K562 (cell line): ENCODE results near the gene TGFBR1. TPM values are rescaled to one million over a fixed set of nuclear protein-coding genes. Genes with fewer than 3 reads are reported as not detected.

Experiments used
- ATAC-seq: fragments of 200-7000 bp; cut with Tn5 transposase; 3 replicates; pipeline ENCODE4 v1.9.1; 2020; ENCODE audit warnings: moderate library complexity
- BruUV-seq: library from RNA; stranded (reverse); fragments of 400-500 nt; replicated peaks from 2 replicates; lab custom pipeline; 2021; lab: Mats Ljungman, UMichigan
- CTCF ChIA-PET: fragments of 300-600 bp; formaldehyde crosslinking; extraction: SDS; loops from one replicate; lab custom pipeline; 2021; ENCODE audit warnings: low intra/inter-chr PET ratio; lab: Yijun Ruan, JAX
- POLR2A ChIA-PET: fragments of 300-600, 350-650 bp; sonication (Branson Sonifier 250); formaldehyde crosslinking; extraction: SDS; loops from one replicate; lab custom pipeline; 2021; ENCODE audit warnings: antibody characterized with exemption, inconsistent platforms; lab: Yijun Ruan, JAX
- DNase-seq, 4 experiments: peaks; one replicate each; pipeline versions ENCODE4 v3.0.0 to v3.0.0-alpha.2; 2011 to 2018; ENCODE audit warnings: low spot score in 3 of 4, mixed read lengths in 3 of 4; ENCODE audit errors: extremely low read depth in 1 of 4
- FAIRE-seq: peaks from 2 replicates; lab custom pipeline; 2011; peaks lifted over from hg19 to GRCh38; lab: Jason Lieb, UNC
- H2AFZ ChIP-seq: 2 replicates; pipeline ENCODE4 v1.6.0; 2011; ENCODE audit warnings: low read depth, low read length, control low read depth, inconsistent platforms
- H3K27ac ChIP-seq: fragments of 200-600 bp; 3 replicates; pipeline ENCODE4 v1.8.0; 2011; ENCODE audit warnings: low read depth, mild to moderate bottlenecking, control low read depth, inconsistent platforms, low read length, moderate library complexity, mixed read lengths; ENCODE audit errors: extremely low read depth
- H3K27me3 ChIP-seq, 2 experiments: fragments of 300-600 bp in 1 of 2; 2 replicates in 1 of 2; 3 replicates in 1 of 2; pipeline versions ENCODE4 v1.6.0 to v1.8.0; 2011; ENCODE audit warnings: inconsistent platforms in 2 of 2, low read length in 2 of 2, mild to moderate bottlenecking in 1 of 2, mixed read lengths in 1 of 2, moderate library complexity in 1 of 2; ENCODE audit not compliant: control insufficient read depth in 2 of 2, insufficient read depth in 2 of 2
- H3K36me3 ChIP-seq: fragments of 300-600 bp; 3 replicates; pipeline ENCODE4 v1.8.0; 2011; ENCODE audit warnings: mild to moderate bottlenecking, low read length, inconsistent platforms; ENCODE audit not compliant: control insufficient read depth, insufficient read depth
- H3K4me1 ChIP-seq, 2 experiments: fragments of 200-600 bp in 1 of 2; replicated peaks in 1 of 2; 2 replicates in 1 of 2; 3 replicates in 1 of 2; pipeline versions ENCODE4 v1.5.1 to v1.8.0; 2011; ENCODE audit warnings: inconsistent platforms in 2 of 2, low read length in 2 of 2, mild to moderate bottlenecking in 1 of 2, mixed read lengths in 1 of 2, moderate library complexity in 1 of 2; ENCODE audit not compliant: control insufficient read depth in 2 of 2, insufficient read depth in 2 of 2
- H3K4me2 ChIP-seq: 2 replicates; pipeline ENCODE4 v1.6.1; 2011; ENCODE audit warnings: low read length, control low read depth, inconsistent platforms, mixed read lengths; ENCODE audit not compliant: insufficient read depth
- H3K4me3 ChIP-seq: fragments of 200-600 bp; sonication (generic), shearing (Covaris generic); 2 replicates; pipeline ENCODE4 v1.5.1; 2016; ENCODE audit warnings: control low read depth, inconsistent platforms
- H3K79me2 ChIP-seq: fragments of 200-600 bp; 3 replicates; pipeline ENCODE4 v1.8.0; 2011; ENCODE audit warnings: low read length, inconsistent platforms; ENCODE audit not compliant: control insufficient read depth, insufficient read depth
- H3K9ac ChIP-seq, 2 experiments: 2 replicates each; pipeline versions ENCODE4 v1.6.0 to v1.6.1; 2011; ENCODE audit warnings: low read depth in 2 of 2, low read length in 2 of 2, control low read depth in 1 of 2, inconsistent platforms in 1 of 2, mild to moderate bottlenecking in 1 of 2, mixed read lengths in 1 of 2; ENCODE audit not compliant: insufficient read depth in 1 of 2
- H3K9me1 ChIP-seq: one replicate; pipeline ENCODE4 v1.6.0; 2011; ENCODE audit warnings: inconsistent platforms, mild to moderate bottlenecking, low read length, moderate library complexity; ENCODE audit not compliant: control insufficient read depth, insufficient read depth
- H3K9me3 ChIP-seq: replicated peaks from 2 replicates; pipeline ENCODE4 v1.5.1; 2011; ENCODE audit warnings: low read depth, low read length, inconsistent platforms; ENCODE audit not compliant: control insufficient read depth, insufficient read depth
- H4K20me1 ChIP-seq: replicated peaks from 2 replicates; pipeline ENCODE4 v1.6.1; 2011; ENCODE audit warnings: low read length, inconsistent platforms, mixed read lengths; ENCODE audit not compliant: control insufficient read depth, insufficient read depth
- BRF1 ChIP-seq: IDR thresholded peaks from 3 replicates; pipeline ENCODE4 v1.6.1; 2011; ENCODE audit warnings: borderline replicate concordance, mild to moderate bottlenecking; ENCODE audit not compliant: insufficient read length; ENCODE audit errors: extremely low read depth
- C11orf30 ChIP-seq: fragments of 450-650 bp; IDR thresholded peaks from 2 replicates; pipeline ENCODE4 v1.6.1; 2016; ENCODE audit warnings: low read depth, mild to moderate bottlenecking
- CEBPZ ChIP-seq: fragments of 150-350 bp; IDR thresholded peaks from 2 replicates; pipeline ENCODE4 v1.6.1; 2014; ENCODE audit warnings: low read depth, mild to moderate bottlenecking, low read length, borderline replicate concordance
- EWSR1 ChIP-seq: fragments of 450-650 bp; IDR thresholded peaks from 2 replicates; pipeline ENCODE4 v1.6.1; 2018; ENCODE audit warnings: borderline replicate concordance, mild to moderate bottlenecking, low read depth, moderate library complexity; ENCODE audit not compliant: partially characterized antibody
- HDAC2 ChIP-seq: fragments of 450-650 bp; IDR thresholded peaks from 2 replicates; pipeline ENCODE4 v1.6.1; 2016; ENCODE audit warnings: mild to moderate bottlenecking
- JUND ChIP-seq, 2 experiments: IDR thresholded peaks; 2 replicates in 1 of 2; 3 replicates in 1 of 2; pipeline ENCODE4 v1.6.1; 2011; ENCODE audit warnings: borderline replicate concordance in 2 of 2, low read depth in 2 of 2, low read length in 2 of 2, improper control_type of control experiment in 1 of 2, missing biosample characterization in 1 of 2, missing genetic modification characterization in 1 of 2, missing genetic modification reagents in 1 of 2
- MAFG ChIP-seq: fragments of 450-650 bp; conservative IDR thresholded peaks from 2 replicates; pipeline ENCODE4 v1.6.1; 2016; ENCODE audit warnings: missing genetic modification characterization, missing compliant biosample characterization
- WGBS: fragments of 100-300 bp; shearing (Covaris generic); methylation state at CpG from one replicate; pipeline ENCODE4 v1.1.6; 2016; ENCODE audit warnings: low coverage, mixed read lengths; ENCODE audit not compliant: insufficient coverage; ENCODE audit errors: missing lambda C conversion rate; 5-methylcytosine and 5-hydroxymethylcytosine counted together
- in situ Hi-C: fragments of 300-500 bp; cut with MboI; formaldehyde crosslinking; loops from 4 replicates; pipeline ENCODE4 v1.15.0; 2018; ENCODE audit warnings: inconsistent platforms, mixed read lengths
- intact Hi-C: fragments of 100-400 bp; cut with micrococcal nuclease; formaldehyde crosslinking; loops from 2 replicates; pipeline ENCODE4 v1.14.2; 2022
- polyA plus RNA-seq, 8 experiments: library from polyadenylated mRNA; depleted of rRNA in 4 of 8; stranded (reverse) in 5 of 8; unstranded in 3 of 8; fragments of >200 nt; fragmentation: Nextera tagmentation in 2 of 8; fragmentation: Illumina TruSeq in 1 of 8; extraction: Ambion mirVana in 2 of 8; extraction: Trizol in 1 of 8; gene quantifications; 2 replicates each; pipeline versions ENCODE4 v1.2.1 to v1.2.3, GENCODE V29; 2011 to 2014; ENCODE audit warnings: inconsistent platforms in 1 of 8, missing spikeins in 1 of 8
- total RNA-seq, 7 experiments: library from RNA; depleted of rRNA in 6 of 7; stranded (reverse); fragments of >200 nt in 6 of 7; fragmentation: Illumina TruSeq in 2 of 7; extraction: Trizol in 2 of 7; gene quantifications; 2 replicates each; pipeline versions ENCODE4 v1.2.1 to v1.2.3, GENCODE V29; 2011 to 2021; ENCODE audit warnings: low replicate concordance in 1 of 7
- TF ChIP-seq, protein P1 (sequence below): fragments of 250-450 bp; sonication (Bioruptor Pico); IDR thresholded peaks from 2 replicates; pipeline ENCODE4 v1.5.0; 2021; ENCODE audit warnings: mild to moderate bottlenecking, moderate library complexity
- TF ChIP-seq, protein P2 (sequence below), 2 experiments: fragments of 150-350 bp in 1 of 2; IDR thresholded peaks; 2 replicates each; pipeline ENCODE4 v1.6.1; 2012 to 2016; ENCODE audit warnings: low read depth in 2 of 2, low read length in 2 of 2, mild to moderate bottlenecking in 1 of 2, moderate library complexity in 1 of 2

The TGFBR1 gene
- total and polyA plus RNA-seq, 9 of the 15 experiments (the other 6 are each of a cell fraction or from before 2014, with no cell fraction given): 15.5 to 62.4 (median 42.7) TPM

DNA sequence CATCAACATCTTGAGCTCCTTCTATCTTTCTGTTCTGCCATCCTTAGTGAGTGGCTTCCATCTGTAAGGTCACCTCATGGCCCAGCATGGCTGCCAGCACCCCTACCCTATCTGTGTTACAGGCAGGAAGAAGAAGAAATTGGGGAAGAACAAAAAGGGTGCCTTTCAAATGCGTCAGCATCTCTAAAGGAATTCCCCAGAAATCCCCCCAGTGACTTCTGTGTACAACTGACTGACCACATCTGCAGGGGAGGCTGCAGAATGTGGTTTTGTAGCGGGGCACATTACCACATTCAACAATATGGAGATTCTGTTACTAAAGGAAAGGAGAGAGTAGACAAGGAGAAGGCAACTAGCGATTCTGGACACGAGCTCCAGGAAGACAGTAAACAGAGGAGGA lies 76.7 kb downstream of the TGFBR1 start (continued):
- TF ChIP-seq, protein P1, sequence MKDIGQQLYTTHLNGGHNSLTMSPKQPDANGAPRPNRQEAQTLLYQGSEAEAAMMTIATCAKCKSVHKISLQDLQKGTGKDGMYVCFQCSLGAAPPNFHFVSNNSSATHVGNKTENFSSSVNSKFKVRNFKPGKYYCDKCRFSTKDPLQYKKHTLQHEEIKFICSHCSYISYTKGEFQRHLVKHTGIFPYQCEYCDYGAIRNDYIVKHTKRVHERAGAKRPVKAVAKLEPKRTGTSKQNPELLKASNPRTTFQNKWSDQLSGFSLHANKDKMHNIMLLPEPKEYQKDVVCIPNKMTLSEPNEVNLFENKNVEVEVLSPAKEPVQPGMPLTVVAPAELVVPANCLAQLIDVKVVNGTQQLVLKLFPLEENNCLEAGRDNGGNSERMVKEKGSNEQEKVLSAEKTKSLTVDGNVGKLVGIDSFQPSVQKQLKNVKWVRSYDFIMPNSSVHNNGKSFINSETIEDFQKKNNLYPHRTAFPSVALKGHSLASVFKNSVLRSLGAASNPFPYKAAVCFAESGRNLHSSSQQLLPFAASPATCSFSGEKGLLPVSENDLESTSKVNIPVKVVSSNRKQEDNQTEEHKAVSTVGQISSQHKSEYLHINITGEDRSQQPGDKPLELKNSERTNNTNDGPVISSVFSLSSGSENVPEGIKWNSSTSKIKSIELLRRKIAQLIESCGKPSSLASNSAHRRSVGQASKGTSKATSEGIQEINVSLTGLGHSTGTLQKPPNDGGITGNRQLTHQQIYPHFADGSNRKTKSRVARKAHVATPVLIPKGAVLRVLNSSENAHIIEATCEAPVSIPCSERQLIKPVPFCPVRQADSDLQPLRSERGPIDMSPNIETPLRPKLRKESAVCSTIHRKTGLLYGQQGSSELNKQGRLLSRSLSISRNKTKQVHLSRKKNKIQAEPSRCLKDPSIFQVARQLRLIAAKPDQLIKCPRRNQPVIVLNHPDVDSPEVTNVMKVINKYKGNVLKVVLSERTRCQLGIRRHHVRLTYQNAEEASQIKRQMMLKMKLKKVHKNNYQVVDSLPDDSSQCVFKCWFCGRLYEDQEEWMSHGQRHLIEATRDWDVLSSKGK: no peak
- TF ChIP-seq C11orf30 (no peak), JUND (IDR thresholded peaks at IDR 0.05; ENCODE audit: borderline replicate concordance, low read depth, low read length) (no peak), JUND (tag; IDR thresholded peaks at IDR 0.05; ENCODE audit: borderline replicate concordance, low read depth, low read length) (no peak), HDAC2 (no peak)

GRCh38 chr9:99182356-99182755 lies 77.4 kb downstream of the TGFBR1 start:
- Histone ChIP-seq H3K9ac (no peak overlapping the region), H3K36me3 (no peaks in the 10 kb centered on the region), H3K27ac (no peak overlapping the region), H3K9me1 (no peaks in the 10 kb centered on the region), H4K20me1 (no peaks in the 10 kb centered on the region), H3K4me3 (no peak overlapping the region), H3K4me1 (peaks cover 2 to 5% of the 10 kb centered on the region in 2 experiments; a peak in 3 of 5 replicates), H3K79me2 (no peaks in the 10 kb centered on the region), H2AFZ (no peak overlapping the region), H3K4me2 (no peak overlapping the region), H3K9me3 (no peaks in the 10 kb centered on the region), H3K27me3 (peaks cover 1 to 31% of the 10 kb centered on the region in 2 experiments; a peak in 4 of 5 replicates)
- ChIA-PET CTCF (no interaction called here), POLR2A (interaction anchor here (0.5 to 1.0 kb wide), 3 partner anchors 10 to 269 kb away, joined by 3 to 7 read pairs (median 3); no protein-coding TSS in a partner anchor)
- no TSS peak for BruUV-seq
- FAIRE-seq: no peak
- no peak for ATAC-seq
- in situ Hi-C loops: loop anchor here (5.0 to 10.0 kb wide), 3 partner anchors 80 to 1032 kb away; no protein-coding TSS in a partner anchor
- no peak for DNase-seq
- 17% methylated on average over 3 of the region's 3 CpGs for WGBS
- intact Hi-C loops: loop anchor here (5.0 to 10.0 kb wide), 9 partner anchors 112 to 1415 kb away; no protein-coding TSS in a partner anchor
- TF ChIP-seq EWSR1 (no peak), MAFG (tag) (no peak), CEBPZ (no peak), BRF1 (no peak)
- TF ChIP-seq, protein P2, sequence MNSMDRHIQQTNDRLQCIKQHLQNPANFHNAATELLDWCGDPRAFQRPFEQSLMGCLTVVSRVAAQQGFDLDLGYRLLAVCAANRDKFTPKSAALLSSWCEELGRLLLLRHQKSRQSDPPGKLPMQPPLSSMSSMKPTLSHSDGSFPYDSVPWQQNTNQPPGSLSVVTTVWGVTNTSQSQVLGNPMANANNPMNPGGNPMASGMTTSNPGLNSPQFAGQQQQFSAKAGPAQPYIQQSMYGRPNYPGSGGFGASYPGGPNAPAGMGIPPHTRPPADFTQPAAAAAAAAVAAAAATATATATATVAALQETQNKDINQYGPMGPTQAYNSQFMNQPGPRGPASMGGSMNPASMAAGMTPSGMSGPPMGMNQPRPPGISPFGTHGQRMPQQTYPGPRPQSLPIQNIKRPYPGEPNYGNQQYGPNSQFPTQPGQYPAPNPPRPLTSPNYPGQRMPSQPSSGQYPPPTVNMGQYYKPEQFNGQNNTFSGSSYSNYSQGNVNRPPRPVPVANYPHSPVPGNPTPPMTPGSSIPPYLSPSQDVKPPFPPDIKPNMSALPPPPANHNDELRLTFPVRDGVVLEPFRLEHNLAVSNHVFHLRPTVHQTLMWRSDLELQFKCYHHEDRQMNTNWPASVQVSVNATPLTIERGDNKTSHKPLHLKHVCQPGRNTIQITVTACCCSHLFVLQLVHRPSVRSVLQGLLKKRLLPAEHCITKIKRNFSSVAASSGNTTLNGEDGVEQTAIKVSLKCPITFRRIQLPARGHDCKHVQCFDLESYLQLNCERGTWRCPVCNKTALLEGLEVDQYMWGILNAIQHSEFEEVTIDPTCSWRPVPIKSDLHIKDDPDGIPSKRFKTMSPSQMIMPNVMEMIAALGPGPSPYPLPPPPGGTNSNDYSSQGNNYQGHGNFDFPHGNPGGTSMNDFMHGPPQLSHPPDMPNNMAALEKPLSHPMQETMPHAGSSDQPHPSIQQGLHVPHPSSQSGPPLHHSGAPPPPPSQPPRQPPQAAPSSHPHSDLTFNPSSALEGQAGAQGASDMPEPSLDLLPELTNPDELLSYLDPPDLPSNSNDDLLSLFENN (IDR thresholded peaks at IDR 0.05; ENCODE audit: low read depth in 2 of 2, low read length in 2 of 2): no peak
